ENCODE data around the gene FBXL12. TPM values are rescaled to one million over a fixed set of nuclear protein-coding genes. Genes with fewer than 3 reads are reported as not detected.

Gene FBXL12
- total RNA-seq, 4 donors from 2014 or later: 8.2 to 25.4 (median 18.6) TPM

DNA sequence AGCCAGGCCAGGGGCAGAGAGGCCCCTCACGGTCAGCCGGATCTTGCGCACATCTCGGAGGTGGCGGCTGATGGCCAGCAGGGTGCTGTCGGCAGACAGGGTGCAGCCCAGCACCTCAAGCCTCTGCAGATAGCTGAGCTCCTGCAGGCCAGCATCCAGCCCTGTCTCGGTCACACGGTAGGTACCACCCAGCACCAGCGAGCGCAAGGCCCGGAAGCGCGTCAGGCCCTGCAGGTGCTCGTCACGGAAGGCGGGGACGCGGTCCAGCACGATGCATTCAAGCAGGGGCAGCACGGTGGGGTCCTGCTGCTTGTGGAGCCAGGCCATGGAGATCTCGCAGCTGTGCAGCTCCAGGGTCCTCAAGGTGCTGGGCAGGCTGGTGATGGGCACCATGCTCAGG, 7.7 kb downstream of the FBXL12 start:
- Histone ChIP-seq H3K27me3 (no peaks in the 10 kb centered on the region), H3K36me3 (no peaks in the 10 kb centered on the region), H3K4me3 (no peak overlapping the region), H3K9me3 (no peaks in the 10 kb centered on the region), H3K4me1 (no peaks in the 10 kb centered on the region), H3K27ac (no peak overlapping the region)
- DNase-seq: no peak
- no peak for TF ChIP-seq CTCF (IDR thresholded peaks at IDR 0.05)
- TF ChIP-seq POLR2A (IDR thresholded peaks at IDR 0.05): no peak
- intact Hi-C loops (cut with DNase I; ENCODE audit: low total_unique reads): no loop called here

DNA sequence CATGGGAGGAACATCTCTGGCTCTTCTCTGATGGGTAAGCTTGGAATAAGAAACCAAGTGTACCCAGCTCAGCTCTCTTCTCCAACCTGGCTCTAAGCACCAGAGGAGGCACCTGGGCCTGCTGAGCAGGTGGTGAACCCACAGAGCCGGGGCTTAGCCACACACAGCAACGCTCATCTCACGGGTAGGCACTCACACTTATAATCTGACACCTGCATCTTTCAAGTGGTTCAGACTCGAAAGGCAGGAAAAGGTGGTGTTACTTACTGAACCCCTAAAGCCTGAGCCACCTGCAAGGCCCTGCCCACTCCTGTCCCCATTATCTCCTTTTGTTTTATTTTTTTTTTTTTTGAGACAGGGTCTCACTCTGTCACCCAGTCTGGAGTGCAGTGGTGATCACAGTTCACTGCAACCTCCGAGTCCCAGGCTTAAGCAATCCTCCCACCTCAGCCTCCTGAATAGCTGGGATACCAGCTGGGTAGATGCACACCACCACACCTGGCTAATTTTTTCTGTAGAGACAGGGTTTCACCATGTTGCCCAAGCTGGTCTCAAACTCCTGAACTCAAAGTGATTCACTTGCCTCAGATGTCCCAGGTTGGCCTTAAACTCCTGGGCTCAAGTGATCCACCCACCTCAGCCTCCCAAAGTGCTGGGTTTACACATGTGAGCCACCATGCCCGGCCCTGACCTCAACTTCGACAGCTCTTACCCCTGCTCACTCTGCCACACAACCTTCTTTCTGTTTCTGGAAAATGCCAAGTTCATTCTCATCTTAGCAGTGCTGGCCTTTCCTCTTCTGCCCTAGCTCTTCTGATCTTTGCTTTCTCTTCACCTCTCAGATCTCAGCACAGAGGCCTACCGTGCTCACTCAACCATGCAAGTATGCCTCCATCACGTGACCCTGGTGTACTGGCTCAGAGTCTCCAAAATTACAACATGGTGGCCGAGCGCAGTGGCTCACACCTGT, 9.7 kb downstream of the FBXL12 start:
- no peaks in the 10 kb centered on the region for H3K27me3 ChIP-seq
- H3K36me3 ChIP-seq: no peaks in the 10 kb centered on the region
- H3K27ac ChIP-seq: no peak overlapping the region
- TF ChIP-seq POLR2A (IDR thresholded peaks at IDR 0.05) (no peak), CTCF (IDR thresholded peaks at IDR 0.05) (no peak)
- no peaks in the 10 kb centered on the region for H3K9me3 ChIP-seq
- no peaks in the 10 kb centered on the region for H3K4me1 ChIP-seq
- DNase-seq: no peak
- no peak overlapping the region for H3K4me3 ChIP-seq
- intact Hi-C loops (cut with DNase I; ENCODE audit: low total_unique reads): no loop called here

DNA sequence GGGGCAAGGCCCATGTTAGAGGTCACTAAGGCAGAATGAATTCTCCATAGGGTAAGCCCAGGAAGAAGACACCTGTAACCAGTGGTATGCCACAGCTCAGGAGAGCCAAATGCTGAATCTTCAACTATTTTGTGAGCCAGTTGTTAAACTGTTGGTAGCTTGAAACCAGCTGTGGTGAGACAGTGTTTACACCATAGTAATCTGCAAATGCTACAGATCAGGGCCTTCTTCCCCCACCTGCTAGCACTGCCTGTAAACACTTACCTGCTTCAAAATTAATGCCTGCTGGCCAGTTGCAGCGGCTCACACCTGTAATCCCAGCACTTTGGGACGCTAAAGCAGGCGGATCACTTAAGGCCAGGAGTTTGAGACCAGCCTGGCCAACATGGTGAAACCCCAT, 12.1 kb downstream of the FBXL12 start:
- no peaks in the 10 kb centered on the region for H3K4me1 ChIP-seq
- DNase-seq: no peak
- no peaks in the 10 kb centered on the region for H3K27me3 ChIP-seq
- H3K27ac ChIP-seq: no peak overlapping the region
- H3K9me3 ChIP-seq: no peaks in the 10 kb centered on the region
- TF ChIP-seq CTCF (IDR thresholded peaks at IDR 0.05): no peak
- no peak for TF ChIP-seq POLR2A (IDR thresholded peaks at IDR 0.05)
- no peaks in the 10 kb centered on the region for H3K36me3 ChIP-seq
- intact Hi-C loops (cut with DNase I; ENCODE audit: low total_unique reads): no loop called here
- no peak overlapping the region for H3K4me3 ChIP-seq

GRCh38 chr19:9801976-9802375, 16.9 kb downstream of the FBXL12 start:
- no peak overlapping the region for H3K4me3 ChIP-seq
- no peaks in the 10 kb centered on the region for H3K4me1 ChIP-seq
- H3K36me3 ChIP-seq: no peaks in the 10 kb centered on the region
- no peaks in the 10 kb centered on the region for H3K27me3 ChIP-seq
- no peaks in the 10 kb centered on the region for H3K9me3 ChIP-seq
- TF ChIP-seq POLR2A (IDR thresholded peaks at IDR 0.05) (no peak), CTCF (IDR thresholded peaks at IDR 0.05) (no peak)
- DNase-seq: no peak
- H3K27ac ChIP-seq: no peak overlapping the region
- intact Hi-C loops (cut with DNase I; ENCODE audit: low total_unique reads): no loop called here

GRCh38 chr19:9799162-9799561, 19.7 kb downstream of the FBXL12 start:
- Histone ChIP-seq H3K4me3 (no peak overlapping the region), H3K9me3 (no peaks in the 10 kb centered on the region), H3K27me3 (no peaks in the 10 kb centered on the region), H3K36me3 (no peaks in the 10 kb centered on the region), H3K27ac (no peak overlapping the region), H3K4me1 (no peaks in the 10 kb centered on the region)
- intact Hi-C loops (cut with DNase I; ENCODE audit: low total_unique reads): loop anchor here (5.0 to 10.0 kb wide), 2 partner anchors 172 to 484 kb away; no protein-coding TSS in a partner anchor
- no peak for DNase-seq
- no peak for TF ChIP-seq POLR2A (IDR thresholded peaks at IDR 0.05)

Measured in uterus (tissue), 4 donors.